ENCODE measurements around the gene ADCY6. TPM values are rescaled to one million over a fixed set of nuclear protein-coding genes. Genes with fewer than 3 reads are reported as not detected.
A peak's percentile ranks its signal among the peaks of the same experiment; 100 is the strongest.

Gene ADCY6
- total and polyA plus RNA-seq, 2 of the 4 experiments (the other 2 are of a cell fraction): 18.5 to 34.4 TPM

- H3K36me3 ChIP-seq (ENCODE audit: control insufficient read depth, insufficient read depth, low read length): no peaks in the 10 kb centered on the region
- dilution Hi-C loops (cut with HindIII; ENCODE audit: low sequenced_read_pairs, unreplicated experiment): no loop called here
- DNase-seq (no peak), ATAC-seq (ENCODE audit: low read depth) (no peak)
- 0 out of 2 replicates have a peak overlapping the region, but pooled peaks have one; percentile 50 for H3K14ac ChIP-seq (replicated peaks; ENCODE audit: low read depth, low read length)
- H4K8ac ChIP-seq (ENCODE audit: low read depth in 2 of 2, low read length in 2 of 2): no peak overlapping the region
- H2AK5ac ChIP-seq (ENCODE audit: low read depth, low read length): no peak overlapping the region
- H3K27ac ChIP-seq (ENCODE audit: insufficient read depth, low read length): no peak overlapping the region
- no peak overlapping the region for H4K91ac ChIP-seq (ENCODE audit: insufficient read depth, low read depth, low read length)
- no peak overlapping the region for H2AK9ac ChIP-seq (replicated peaks; ENCODE audit: low read depth, low read length, poor library complexity)
- no peaks in the 10 kb centered on the region for H4K20me1 ChIP-seq (ENCODE audit: insufficient read depth, low read length)
- H2BK20ac ChIP-seq (ENCODE audit: low read depth, low read length): no peak overlapping the region
- H4K5ac ChIP-seq (ENCODE audit: low read depth, low read length): no peak overlapping the region
- TF ChIP-seq FOS (IDR thresholded peaks at IDR 0.05; ENCODE audit: low read depth, low read length): no peak
- TF ChIP-seq NFE2L2 (IDR thresholded peaks at IDR 0.05; ENCODE audit: low read depth, low read length): no peak
- no peak for TF ChIP-seq MAFK (IDR thresholded peaks at IDR 0.05; ENCODE audit: low read depth, low read length)
- in situ Hi-C loops (cut with MboI; ENCODE audit: low sequenced_read_pairs): no loop called here
- no peak overlapping the region for H3K4ac ChIP-seq (ENCODE audit: low read depth, low read length)
- peaks cover 5% of the 10 kb centered on the region; the same call in 1 of the 2 replicates for H3K9me1 ChIP-seq (ENCODE audit: insufficient read depth, low read length)
- no peak overlapping the region for H3K4me2 ChIP-seq (ENCODE audit: low read depth, low read length)
- H3K18ac ChIP-seq (ENCODE audit: low read depth, low read length): no peak overlapping the region
- H3K56ac ChIP-seq (ENCODE audit: extremely low read depth, insufficient read depth, low read length): 0 out of 2 replicates have a peak overlapping the region, but pooled peaks have one; percentile 6
- no TSS peak for BruUV-seq (replicated peaks)
- H3K23ac ChIP-seq (ENCODE audit: low read depth, low read length): no peak overlapping the region; the same call in 1 of the 2 replicates
- ChIA-PET CTCF (interaction anchor here (0.6 to 0.8 kb wide), 2 partner anchors 10 to 36 kb away, joined by 3 to 4 read pairs; no protein-coding TSS in a partner anchor), POLR2A (ENCODE audit: unreplicated experiment) (no interaction called here)
- no peak overlapping the region for H2AFZ ChIP-seq (replicated peaks; ENCODE audit: low read length, poor library complexity)
- H2BK15ac ChIP-seq (ENCODE audit: low read depth, low read length): no peak overlapping the region
- no peak overlapping the region for H3K4me3 ChIP-seq (ENCODE audit: insufficient read depth, low read depth, low read length)
- no peaks in the 10 kb centered on the region for H3K27me3 ChIP-seq (ENCODE audit: control insufficient read depth, insufficient read depth, low read length)
- no peak overlapping the region for H2BK5ac ChIP-seq (ENCODE audit: low read depth, low read length, poor library complexity, severe bottlenecking)
- no peaks in the 10 kb centered on the region for H3K9me3 ChIP-seq (ENCODE audit: control insufficient read depth, insufficient read depth, low read length)
- H2BK120ac ChIP-seq (ENCODE audit: low read depth, low read length): no peak overlapping the region
- no peak overlapping the region for H3K9ac ChIP-seq (ENCODE audit: low read depth, low read length)
- WGBS, 2 experiments (ENCODE audit: extremely low coverage in 2 of 2, insufficient read length in 1 of 2): 86% methylated on average over 9 of the region's 14 CpGs; no CpG with 5 or more reads in 1 of the 2 experiments
- no peaks in the 10 kb centered on the region for H3K79me1 ChIP-seq (ENCODE audit: low read depth in 1 of 2, low read length in 2 of 2)
- H3K4me1 ChIP-seq (ENCODE audit: control insufficient read depth, insufficient read depth, low read length): peaks cover 6% of the 10 kb centered on the region
- intact Hi-C loops (cut with micrococcal nuclease): no loop called here
Measured at GRCh38 chr12:48800971-48801370, 12.1 kb upstream of the ADCY6 start.

All from IMR-90 (cell line).